WERI-Rb-1 (cell line): ENCODE results near the gene BAIAP3.

Source experiments
- DNase-seq: peaks from one replicate; pipeline ENCODE4 v3.0.0-alpha.2; 2020
- H3K27ac ChIP-seq: fragments of 250-450 bp; sonication (Bioruptor Pico); 2 replicates; pipeline ENCODE4 v1.5.1; 2020; ENCODE audit warnings: mild to moderate bottlenecking, moderate library complexity
- H3K27me3 ChIP-seq: fragments of 250-450 bp; sonication (Bioruptor Pico); 2 replicates; pipeline ENCODE4 v1.5.1; 2021; ENCODE audit warnings: mild to moderate bottlenecking, low read depth, moderate library complexity; ENCODE audit not compliant: insufficient read depth, severe bottlenecking
- H3K36me3 ChIP-seq: fragments of 250-450 bp; sonication (Bioruptor Pico); 2 replicates; pipeline ENCODE4 v1.5.1; 2020; ENCODE audit warnings: mild to moderate bottlenecking, moderate library complexity
- H3K4me3 ChIP-seq: 2 replicates; pipeline ENCODE4 v1.5.1; 2011; ENCODE audit warnings: low read depth, mild to moderate bottlenecking, control low read depth, low read length
- H3K9me3 ChIP-seq: fragments of 250-450 bp; sonication (Bioruptor Pico); 2 replicates; pipeline ENCODE4 v1.5.1; 2021; ENCODE audit warnings: mild to moderate bottlenecking, moderate library complexity; ENCODE audit not compliant: severe bottlenecking
- TF ChIP-seq, protein P1 (sequence below): IDR thresholded peaks from 2 replicates; pipeline ENCODE4 v1.5.1; 2011; ENCODE audit warnings: low read depth, mild to moderate bottlenecking, control low read depth, inconsistent platforms, low read length

BAIAP3 gene

GRCh38 chr16:1390239-1390779 lies 56.9 kb downstream of the BAIAP3 start:
- TF ChIP-seq, protein P1, sequence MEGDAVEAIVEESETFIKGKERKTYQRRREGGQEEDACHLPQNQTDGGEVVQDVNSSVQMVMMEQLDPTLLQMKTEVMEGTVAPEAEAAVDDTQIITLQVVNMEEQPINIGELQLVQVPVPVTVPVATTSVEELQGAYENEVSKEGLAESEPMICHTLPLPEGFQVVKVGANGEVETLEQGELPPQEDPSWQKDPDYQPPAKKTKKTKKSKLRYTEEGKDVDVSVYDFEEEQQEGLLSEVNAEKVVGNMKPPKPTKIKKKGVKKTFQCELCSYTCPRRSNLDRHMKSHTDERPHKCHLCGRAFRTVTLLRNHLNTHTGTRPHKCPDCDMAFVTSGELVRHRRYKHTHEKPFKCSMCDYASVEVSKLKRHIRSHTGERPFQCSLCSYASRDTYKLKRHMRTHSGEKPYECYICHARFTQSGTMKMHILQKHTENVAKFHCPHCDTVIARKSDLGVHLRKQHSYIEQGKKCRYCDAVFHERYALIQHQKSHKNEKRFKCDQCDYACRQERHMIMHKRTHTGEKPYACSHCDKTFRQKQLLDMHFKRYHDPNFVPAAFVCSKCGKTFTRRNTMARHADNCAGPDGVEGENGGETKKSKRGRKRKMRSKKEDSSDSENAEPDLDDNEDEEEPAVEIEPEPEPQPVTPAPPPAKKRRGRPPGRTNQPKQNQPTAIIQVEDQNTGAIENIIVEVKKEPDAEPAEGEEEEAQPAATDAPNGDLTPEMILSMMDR: no peak
- Histone ChIP-seq H3K27me3 (no peaks in the 10 kb centered on the region), H3K9me3 (no peaks in the 10 kb centered on the region), H3K4me3 (no peak overlapping the region), H3K36me3 (peaks cover 25% of the 10 kb centered on the region), H3K27ac (no peak overlapping the region)
- no peak for DNase-seq

DNA sequence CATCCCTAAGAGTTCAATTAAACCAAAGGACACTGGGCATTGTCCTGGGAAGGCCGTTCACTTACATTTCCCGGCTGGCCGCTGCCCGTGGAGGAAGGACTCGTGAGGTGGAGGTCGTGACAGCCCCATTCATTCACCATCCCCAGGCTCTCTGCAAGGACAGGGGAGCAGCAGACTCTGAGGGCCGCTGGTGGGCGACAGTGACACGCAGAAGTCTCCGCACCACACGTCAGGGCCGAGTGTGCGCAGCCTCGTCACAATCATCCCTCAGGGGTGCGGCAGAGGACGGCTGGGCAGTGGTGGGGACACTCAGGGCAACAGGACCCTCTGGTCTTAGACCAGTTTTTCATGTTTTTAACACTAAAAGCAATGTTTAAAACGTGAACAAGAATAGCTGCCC lies 59.4 kb downstream of the BAIAP3 start:
- peaks cover 25% of the 10 kb centered on the region for H3K36me3 ChIP-seq
- H3K4me3 ChIP-seq: no peak overlapping the region
- H3K27ac ChIP-seq: no peak overlapping the region
- H3K27me3 ChIP-seq: no peaks in the 10 kb centered on the region
- TF ChIP-seq, protein P1: no peak
- no peaks in the 10 kb centered on the region for H3K9me3 ChIP-seq
- DNase-seq: no peak

GRCh38 chr16:1393613-1394176 lies 60.2 kb downstream of the BAIAP3 start:
- TF ChIP-seq, protein P1: no peak
- H3K4me3 ChIP-seq: no peak overlapping the region
- H3K27ac ChIP-seq: no peak overlapping the region
- H3K27me3 ChIP-seq: no peaks in the 10 kb centered on the region
- H3K9me3 ChIP-seq: no peaks in the 10 kb centered on the region
- peaks cover 25% of the 10 kb centered on the region for H3K36me3 ChIP-seq
- no peak for DNase-seq

- TF ChIP-seq, protein P1: no peak
- peaks cover 25% of the 10 kb centered on the region for H3K36me3 ChIP-seq
- H3K27me3 ChIP-seq: no peaks in the 10 kb centered on the region
- H3K4me3 ChIP-seq: no peak overlapping the region
- no peak overlapping the region for H3K27ac ChIP-seq
- no peaks in the 10 kb centered on the region for H3K9me3 ChIP-seq
- no peak for DNase-seq
Observed at GRCh38 chr16:1394367-1394951, 61.0 kb downstream of the BAIAP3 start.

DNA sequence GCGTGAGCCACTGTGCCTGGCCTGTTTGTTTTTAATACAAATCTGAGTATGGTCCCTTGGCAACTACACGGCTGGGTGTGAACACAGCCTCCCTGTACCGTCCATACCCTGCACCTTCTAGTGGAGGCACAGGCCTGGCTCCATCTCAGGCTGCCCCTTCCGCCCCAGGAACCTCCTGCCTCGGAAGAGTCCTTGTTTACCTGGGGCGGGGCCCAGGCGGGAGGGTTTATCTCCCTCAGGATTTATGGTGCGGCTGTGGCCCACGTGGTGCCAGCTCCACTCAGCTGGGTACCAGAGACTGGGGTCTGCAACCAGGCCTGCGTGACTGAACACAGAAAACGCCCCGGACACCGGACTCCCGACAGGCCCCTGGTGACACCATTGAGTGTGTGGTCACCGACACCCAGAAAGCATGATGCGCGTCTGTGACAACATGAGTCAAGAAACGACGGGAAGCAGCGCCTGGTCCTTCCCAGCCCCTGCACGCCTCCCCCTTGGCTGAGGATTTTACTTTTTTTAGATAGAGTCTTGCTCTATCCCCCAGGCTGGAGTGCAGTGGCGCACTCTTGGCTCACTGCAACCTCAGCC lies 62.1 kb downstream of the BAIAP3 start:
- Histone ChIP-seq H3K9me3 (no peaks in the 10 kb centered on the region), H3K27me3 (no peaks in the 10 kb centered on the region), H3K27ac (no peak overlapping the region), H3K36me3 (peaks cover 17% of the 10 kb centered on the region), H3K4me3 (no peak overlapping the region)
- TF ChIP-seq, protein P1: no peak
- no peak for DNase-seq
